ENCODE data around the gene ZNF69. TPM values are rescaled to one million over a fixed set of nuclear protein-coding genes. Genes with fewer than 3 reads are reported as not detected.
"Not testable (repeated sequence)": the region's sequence is repeated elsewhere in the genome, so short reads cannot be mapped to it uniquely, and the experiment has no call there.

Gene ZNF69
- total RNA-seq, 3 donors from 2014 or later = 15.7 to 30.5 (median 23.4) TPM

- no peak for TF ChIP-seq CTCF (IDR thresholded peaks at IDR 0.05)
- no peak overlapping the region for H3K4me3 ChIP-seq
- H3K4me1 ChIP-seq (ENCODE audit: low read depth) = peaks cover 10% of the 10 kb centered on the region
- H3K36me3 ChIP-seq (ENCODE audit: low read depth) = no peaks in the 10 kb centered on the region
- no peak for ATAC-seq
- no peak for DNase-seq
- intact Hi-C loops (cut with DNase I, micrococcal nuclease) = no loop called here
- H3K9me3 ChIP-seq = no peaks in the 10 kb centered on the region
These were observed 34.4 kb downstream of the ZNF69 start for GRCh38 chr19:11921852-11922495.

GRCh38 chr19:11924886-11925650 lies 37.5 kb downstream of the ZNF69 start, which contains the start of gene ZNF700:
Gene ZNF700, plus strand, starts transcription at chr19:11925107. Its CDS starts 104 bp downstream, at chr19:11925211.
- ATAC-seq = peak; percentile 96
- H3K9me3 ChIP-seq = peaks cover 6% of the 10 kb centered on the region
- TF ChIP-seq CTCF (IDR thresholded peaks at IDR 0.05) = no peak
- peak; percentile 95 to 100 (median 95) for DNase-seq
- no peaks in the 10 kb centered on the region for H3K36me3 ChIP-seq (ENCODE audit: low read depth)
- H3K4me1 ChIP-seq (ENCODE audit: low read depth) = peaks cover 10% of the 10 kb centered on the region
- intact Hi-C loops (cut with DNase I, micrococcal nuclease) = loop anchor here in 1 of 2 donors (2.0 kb wide), 1 partner anchor 64 kb away; no protein-coding TSS in a partner anchor
- H3K4me3 ChIP-seq = peak within 1 kb of the TSS; percentile 76

GRCh38 chr19:11925651-11926187 lies 38.1 kb downstream of the ZNF69 start:
- H3K9me3 ChIP-seq; ATAC-seq; H3K36me3 ChIP-seq (ENCODE audit: low read depth); DNase-seq: not testable (repeated sequence)
- Histone ChIP-seq H3K4me3 (peak overlapping the region; percentile 76), H3K4me1 (ENCODE audit: low read depth) (peaks cover 10% of the 10 kb centered on the region)
- intact Hi-C loops (cut with DNase I, micrococcal nuclease) = loop anchor here in 1 of 2 donors (2.0 kb wide), 1 partner anchor 63 kb away; no protein-coding TSS in a partner anchor

DNA sequence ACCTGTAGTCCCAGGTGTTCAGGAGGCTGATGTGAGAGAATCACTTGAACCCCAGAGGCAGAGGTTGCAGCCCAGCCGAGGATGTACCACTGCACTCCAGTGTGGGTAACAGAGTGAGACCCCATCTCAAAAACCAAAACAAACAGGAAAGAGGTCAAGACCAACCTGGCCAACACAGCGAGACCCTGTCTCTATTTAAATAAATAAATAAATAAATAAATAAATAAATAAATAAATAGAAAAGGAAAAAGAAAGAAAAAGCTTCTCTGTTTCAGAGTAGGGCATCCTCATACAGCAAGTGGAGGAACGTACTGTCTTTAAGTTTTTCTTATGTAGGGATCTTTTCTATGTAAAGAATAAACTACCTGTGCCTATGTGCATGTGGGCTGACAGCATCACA lies 39.6 kb downstream of the ZNF69 start:
- H3K9me3 ChIP-seq = peaks cover 23% of the 10 kb centered on the region
- ATAC-seq = no peak
- intact Hi-C loops (cut with DNase I, micrococcal nuclease) = no loop called here
- no peaks in the 10 kb centered on the region for H3K36me3 ChIP-seq (ENCODE audit: low read depth)
- no peak for TF ChIP-seq CTCF (IDR thresholded peaks at IDR 0.05)
- peaks cover 10% of the 10 kb centered on the region for H3K4me1 ChIP-seq (ENCODE audit: low read depth)
- no peak for DNase-seq
- no peak overlapping the region for H3K4me3 ChIP-seq

- ATAC-seq = no peak
- intact Hi-C loops (cut with DNase I, micrococcal nuclease) = no loop called here
- Histone ChIP-seq H3K4me1 (ENCODE audit: low read depth) (peaks cover 7% of the 10 kb centered on the region), H3K4me3 (no peak overlapping the region), H3K9me3 (peaks cover 58% of the 10 kb centered on the region), H3K36me3 (ENCODE audit: low read depth) (no peaks in the 10 kb centered on the region)
- DNase-seq = peak in 1 of 3 donors; percentile 7
- TF ChIP-seq CTCF (IDR thresholded peaks at IDR 0.05) = no peak
These were observed 43.5 kb downstream of the ZNF69 start for GRCh38 chr19:11931051-11931450.

DNA sequence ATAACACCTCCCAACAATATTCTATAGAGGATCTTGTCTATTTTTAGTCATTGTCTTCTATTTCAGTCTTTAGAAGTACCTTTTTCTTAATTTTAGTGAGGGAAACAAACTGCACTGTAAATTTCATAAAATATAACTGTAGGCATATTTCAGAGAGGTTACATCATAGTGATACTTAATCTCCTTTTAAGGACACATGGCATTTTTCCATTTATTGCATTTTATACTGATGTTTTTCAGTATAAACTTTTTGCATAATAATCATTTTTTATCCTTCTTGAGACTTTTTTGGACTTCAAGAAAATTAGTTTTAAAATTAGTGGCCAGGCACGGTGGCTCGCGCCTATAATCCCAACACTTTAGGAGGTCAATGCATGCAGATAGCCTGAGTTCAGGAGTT lies 43.9 kb downstream of the ZNF69 start:
- Histone ChIP-seq H3K36me3 (ENCODE audit: low read depth) (no peaks in the 10 kb centered on the region), H3K9me3 (peaks cover 58% of the 10 kb centered on the region), H3K4me1 (ENCODE audit: low read depth) (peaks cover 4% of the 10 kb centered on the region), H3K4me3 (no peak overlapping the region)
- ATAC-seq = no peak
- no peak for DNase-seq
- no peak for TF ChIP-seq CTCF (IDR thresholded peaks at IDR 0.05)
- intact Hi-C loops (cut with DNase I, micrococcal nuclease) = no loop called here

- H3K4me1 ChIP-seq (ENCODE audit: low read depth); ATAC-seq; intact Hi-C loops (cut with DNase I, micrococcal nuclease); H3K4me3 ChIP-seq; H3K36me3 ChIP-seq (ENCODE audit: low read depth); DNase-seq: not testable (repeated sequence)
- H3K9me3 ChIP-seq = peaks cover 83% of the 10 kb centered on the region
These were observed 48.2 kb downstream of the ZNF69 start for GRCh38 chr19:11935829-11936228.

- ATAC-seq; H3K4me1 ChIP-seq (ENCODE audit: low read depth); H3K4me3 ChIP-seq; intact Hi-C loops (cut with DNase I, micrococcal nuclease); DNase-seq: not testable (repeated sequence)
- Histone ChIP-seq H3K9me3 (peaks cover 87% of the 10 kb centered on the region), H3K36me3 (ENCODE audit: low read depth) (peaks cover 11% of the 10 kb centered on the region)
These were observed 50.8 kb downstream of the ZNF69 start for GRCh38 chr19:11938383-11938782.
